ENCODE results near the gene CCDC120.

CCDC120 gene

DNA sequence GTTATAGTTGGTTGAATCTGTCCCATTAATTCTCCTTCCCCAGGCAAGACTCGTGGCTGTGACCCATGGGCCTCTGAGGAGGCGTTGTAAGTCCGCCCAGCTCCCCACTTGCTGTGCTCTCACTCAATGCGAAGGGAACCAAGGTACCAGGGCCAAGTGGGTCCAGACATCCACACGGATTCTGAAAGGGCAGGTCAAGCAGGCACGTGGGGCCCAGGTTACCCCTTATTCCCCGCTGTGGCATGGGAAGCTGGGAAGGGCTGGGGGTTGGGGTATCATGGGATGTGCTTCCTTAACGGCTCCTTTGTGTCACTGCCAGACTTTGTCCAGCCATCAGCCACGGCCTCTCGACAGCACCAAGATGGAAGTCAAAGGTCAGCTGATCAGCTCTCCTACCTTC is 3.1 kb downstream of the CCDC120 start:
- H3K4me3 ChIP-seq (ENCODE audit: low read depth, low read length), result no peak overlapping the region
- TF ChIP-seq CTCF (IDR thresholded peaks at IDR 0.05; ENCODE audit: control insufficient read depth, extremely low read depth, insufficient read depth), result no peak
- DNase-seq (ENCODE audit: low read depth), result no peak

DNA sequence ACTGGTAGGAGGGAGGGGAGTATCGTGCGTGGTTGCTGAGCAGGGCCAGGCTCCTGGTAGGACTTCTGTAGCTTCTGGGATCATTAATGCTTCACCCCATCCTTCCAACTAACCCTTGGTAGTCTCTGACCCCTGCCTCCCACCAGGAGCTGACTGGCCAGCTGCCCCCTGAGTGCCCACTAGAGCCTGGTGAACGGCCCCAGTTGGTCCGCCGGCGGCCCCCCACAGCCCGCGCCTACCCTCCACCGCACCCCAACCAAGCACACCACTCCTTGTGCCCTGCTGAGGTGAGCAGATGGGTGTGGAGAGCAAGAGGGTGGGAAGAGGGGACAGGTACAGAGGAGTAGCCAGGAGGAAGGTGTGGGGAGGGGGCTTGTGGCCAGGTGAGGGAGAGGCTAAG is 4.9 kb downstream of the CCDC120 start:
- H3K4me3 ChIP-seq (ENCODE audit: low read depth, low read length), result no peak overlapping the region
- no peak for TF ChIP-seq CTCF (IDR thresholded peaks at IDR 0.05; ENCODE audit: control insufficient read depth, extremely low read depth, insufficient read depth)
- DNase-seq (ENCODE audit: low read depth), result no peak

DNA sequence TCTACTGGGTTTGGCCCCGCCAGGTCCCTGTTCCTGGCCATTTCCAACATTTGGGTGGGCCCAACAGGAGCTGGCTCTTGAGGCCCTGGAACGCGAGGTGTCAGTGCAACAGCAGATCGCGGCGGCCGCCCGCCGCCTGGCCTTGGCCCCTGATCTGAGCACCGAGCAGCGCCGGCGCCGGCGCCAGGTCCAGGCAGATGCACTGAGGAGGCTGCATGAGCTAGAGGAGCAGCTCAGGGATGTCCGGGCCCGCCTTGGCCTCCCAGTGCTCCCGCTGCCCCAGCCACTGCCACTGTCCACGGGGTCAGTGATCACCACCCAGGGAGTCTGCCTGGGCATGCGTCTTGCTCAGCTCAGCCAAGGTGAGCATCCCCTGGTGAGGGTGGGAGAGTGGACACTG is 5.5 kb downstream of the CCDC120 start:
- DNase-seq (ENCODE audit: low read depth), result no peak
- no peak for TF ChIP-seq CTCF (IDR thresholded peaks at IDR 0.05; ENCODE audit: control insufficient read depth, extremely low read depth, insufficient read depth)
- no peak overlapping the region for H3K4me3 ChIP-seq (ENCODE audit: low read depth, low read length)

DNA sequence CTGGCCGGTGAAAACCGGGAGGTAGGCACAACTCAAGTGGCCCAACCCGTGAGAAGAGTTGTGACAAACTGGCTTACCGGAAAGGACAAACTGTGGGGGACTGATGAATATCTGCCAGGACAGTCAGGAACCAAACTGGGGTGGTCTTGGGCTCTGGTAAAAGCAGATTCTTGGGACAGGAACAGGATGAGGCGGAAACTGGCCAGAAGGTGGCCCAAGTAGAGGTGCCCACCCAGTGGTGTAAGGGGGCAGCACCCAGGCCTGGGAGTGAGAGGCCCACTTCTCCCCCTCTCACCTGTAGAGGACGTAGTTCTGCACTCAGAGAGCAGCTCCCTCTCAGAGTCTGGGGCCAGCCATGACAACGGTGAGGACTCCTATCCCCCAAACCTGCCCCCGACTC is 5.9 kb downstream of the CCDC120 start:
- DNase-seq (ENCODE audit: low read depth), result no peak
- no peak for TF ChIP-seq CTCF (IDR thresholded peaks at IDR 0.05; ENCODE audit: control insufficient read depth, extremely low read depth, insufficient read depth)
- no peak overlapping the region for H3K4me3 ChIP-seq (ENCODE audit: low read depth, low read length)

DNA sequence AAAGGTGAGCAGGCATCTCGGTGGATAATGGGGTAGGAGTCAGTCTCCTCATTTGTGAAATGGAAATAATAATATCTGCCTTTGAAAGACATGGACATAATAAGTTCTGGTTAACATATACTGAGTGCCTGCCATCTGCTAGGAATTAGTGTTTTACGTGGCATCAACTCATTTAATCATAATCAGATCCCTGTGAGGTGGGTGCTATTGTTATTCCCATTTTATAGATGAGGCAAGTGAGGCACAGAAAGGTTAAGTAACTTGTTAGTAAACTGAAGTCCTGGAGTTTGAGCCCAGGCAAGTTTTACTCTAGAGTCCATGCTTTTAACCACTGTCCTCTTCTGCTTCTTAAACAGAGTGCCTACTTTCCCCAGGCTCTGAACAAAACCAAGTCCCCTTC is 7.5 kb downstream of the CCDC120 start:
- DNase-seq (ENCODE audit: low read depth), result no peak
- no peak overlapping the region for H3K4me3 ChIP-seq (ENCODE audit: low read depth, low read length)
- no peak for TF ChIP-seq CTCF (IDR thresholded peaks at IDR 0.05; ENCODE audit: control insufficient read depth, extremely low read depth, insufficient read depth)

DNA sequence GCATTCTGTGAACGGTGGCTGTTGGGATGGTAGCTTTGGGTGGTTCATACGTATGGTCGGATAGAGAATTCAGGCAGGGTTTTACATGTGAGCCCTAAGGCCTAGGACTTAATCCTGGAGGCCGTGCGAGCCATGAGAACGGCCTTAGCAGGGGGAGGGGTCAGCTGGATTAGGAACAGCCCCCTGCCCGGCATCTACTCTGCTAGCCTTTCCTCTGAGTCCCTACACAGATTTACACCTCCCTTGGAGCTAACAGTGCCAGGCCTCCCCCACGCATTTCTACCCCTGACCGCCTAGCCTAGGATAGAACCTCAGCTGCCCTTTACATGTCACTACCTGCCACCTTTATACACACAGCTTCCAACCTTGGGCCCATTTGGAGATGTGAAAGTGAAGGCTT is 7.9 kb downstream of the CCDC120 start:
- H3K4me3 ChIP-seq (ENCODE audit: low read depth, low read length), result no peak overlapping the region
- DNase-seq (ENCODE audit: low read depth), result no peak
- TF ChIP-seq CTCF (IDR thresholded peaks at IDR 0.05; ENCODE audit: control insufficient read depth, extremely low read depth, insufficient read depth), result no peak

DNA sequence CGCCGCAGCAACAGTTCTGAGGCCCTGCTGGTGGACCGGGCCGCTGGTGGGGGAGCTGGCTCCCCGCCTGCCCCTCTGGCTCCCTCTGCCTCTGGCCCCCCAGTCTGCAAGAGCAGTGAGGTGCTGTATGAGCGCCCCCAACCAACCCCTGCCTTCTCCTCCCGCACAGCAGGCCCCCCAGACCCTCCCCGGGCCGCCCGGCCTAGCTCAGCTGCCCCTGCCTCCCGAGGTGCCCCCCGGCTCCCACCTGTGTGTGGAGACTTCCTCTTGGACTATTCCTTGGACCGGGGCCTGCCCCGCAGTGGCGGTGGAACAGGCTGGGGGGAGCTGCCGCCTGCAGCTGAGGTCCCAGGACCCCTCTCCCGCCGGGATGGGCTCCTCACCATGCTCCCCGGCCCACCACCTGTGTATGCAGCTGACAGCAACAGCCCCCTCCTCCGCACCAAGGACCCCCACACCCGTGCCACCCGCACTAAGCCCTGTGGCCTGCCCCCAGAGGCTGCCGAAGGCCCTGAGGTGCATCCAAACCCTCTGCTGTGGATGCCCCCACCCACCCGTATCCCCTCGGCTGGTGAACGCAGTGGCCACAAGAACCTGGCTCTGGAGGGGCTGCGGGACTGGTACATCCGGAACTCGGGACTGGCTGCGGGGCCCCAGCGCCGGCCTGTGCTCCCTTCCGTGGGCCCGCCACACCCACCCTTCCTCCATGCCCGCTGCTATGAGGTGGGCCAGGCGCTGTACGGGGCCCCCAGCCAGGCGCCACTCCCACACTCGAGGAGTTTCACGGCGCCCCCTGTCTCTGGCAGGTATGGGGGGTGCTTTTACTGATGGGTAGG is 8.7 kb downstream of the CCDC120 start:
- no peak for DNase-seq (ENCODE audit: low read depth)
- no peak for TF ChIP-seq CTCF (IDR thresholded peaks at IDR 0.05; ENCODE audit: control insufficient read depth, extremely low read depth, insufficient read depth)
- no peak overlapping the region for H3K4me3 ChIP-seq (ENCODE audit: low read depth, low read length)
